ENCODE measurements around the gene GAN. TPM values are rescaled to one million over a fixed set of nuclear protein-coding genes. Genes with fewer than 3 reads are reported as not detected.
"Not testable (repeated sequence)": the region's sequence is repeated elsewhere in the genome, so short reads cannot be mapped to it uniquely, and the experiment has no call there.

GAN gene
- total and polyA plus RNA-seq, 2 donors (not counting 1 experiment from before 2014, with no cell fraction given): 3.3 to 5.1 TPM

DNA sequence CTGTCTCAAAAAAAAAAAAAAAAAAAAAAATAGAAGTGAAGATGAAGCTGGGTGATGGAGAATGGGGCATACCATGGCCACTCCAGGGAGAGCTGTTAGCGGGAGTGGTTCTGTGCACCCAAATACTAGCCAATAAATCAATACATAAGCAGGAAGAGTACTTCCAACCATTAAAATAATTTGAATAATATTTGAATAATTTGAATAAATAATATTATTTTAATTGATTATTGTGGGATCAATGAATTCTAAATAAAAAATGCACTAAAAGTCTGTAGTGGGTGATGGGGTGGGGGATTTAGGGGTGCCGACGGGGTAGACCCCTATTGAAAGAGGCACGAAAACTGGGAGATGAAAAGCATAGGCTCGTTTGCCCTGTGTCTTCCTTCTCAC is 88.4 kb downstream of the GAN start:
- H3K4me3 ChIP-seq (replicated peaks in 1 of 4; ENCODE audit: control extremely low read depth in 1 of 4, insufficient read depth in 1 of 4, low read depth in 3 of 4, low read length in 4 of 4): no peak overlapping the region
- no peaks in the 10 kb centered on the region for H3K9me3 ChIP-seq (ENCODE audit: control insufficient read depth, insufficient read depth, low read depth, low read length)
- H3K36me3 ChIP-seq (ENCODE audit: control insufficient read depth, insufficient read depth, low read length): no peaks in the 10 kb centered on the region
- H3K27me3 ChIP-seq (ENCODE audit: control insufficient read depth, insufficient read depth, low read length): no peaks in the 10 kb centered on the region
- no peak overlapping the region for H2AFZ ChIP-seq (ENCODE audit: low read length)
- H3K4me2 ChIP-seq (ENCODE audit: extremely low read depth, insufficient read depth, low read length): peak overlapping the region; percentile 71
- H3K9ac ChIP-seq (ENCODE audit: insufficient read depth, low read length): no peak overlapping the region
- H4K20me1 ChIP-seq (ENCODE audit: control insufficient read depth, extremely low read depth, insufficient read depth, low read length): no peaks in the 10 kb centered on the region
- TF ChIP-seq EZH2 (IDR thresholded peaks at IDR 0.05; ENCODE audit: low read length, missing control alignments): no peak
- TF ChIP-seq, protein P1, sequence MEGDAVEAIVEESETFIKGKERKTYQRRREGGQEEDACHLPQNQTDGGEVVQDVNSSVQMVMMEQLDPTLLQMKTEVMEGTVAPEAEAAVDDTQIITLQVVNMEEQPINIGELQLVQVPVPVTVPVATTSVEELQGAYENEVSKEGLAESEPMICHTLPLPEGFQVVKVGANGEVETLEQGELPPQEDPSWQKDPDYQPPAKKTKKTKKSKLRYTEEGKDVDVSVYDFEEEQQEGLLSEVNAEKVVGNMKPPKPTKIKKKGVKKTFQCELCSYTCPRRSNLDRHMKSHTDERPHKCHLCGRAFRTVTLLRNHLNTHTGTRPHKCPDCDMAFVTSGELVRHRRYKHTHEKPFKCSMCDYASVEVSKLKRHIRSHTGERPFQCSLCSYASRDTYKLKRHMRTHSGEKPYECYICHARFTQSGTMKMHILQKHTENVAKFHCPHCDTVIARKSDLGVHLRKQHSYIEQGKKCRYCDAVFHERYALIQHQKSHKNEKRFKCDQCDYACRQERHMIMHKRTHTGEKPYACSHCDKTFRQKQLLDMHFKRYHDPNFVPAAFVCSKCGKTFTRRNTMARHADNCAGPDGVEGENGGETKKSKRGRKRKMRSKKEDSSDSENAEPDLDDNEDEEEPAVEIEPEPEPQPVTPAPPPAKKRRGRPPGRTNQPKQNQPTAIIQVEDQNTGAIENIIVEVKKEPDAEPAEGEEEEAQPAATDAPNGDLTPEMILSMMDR (conservative IDR thresholded peaks at IDR 0.05 in 1 of 2, IDR thresholded peaks at IDR 0.05 in 1 of 2; ENCODE audit: low read depth in 1 of 2, low read length in 2 of 2): no peak
- no peak for DNase-seq (ENCODE audit: low read depth in 2 of 2)
- peaks cover 7% of the 10 kb centered on the region for H3K4me1 ChIP-seq (ENCODE audit: control insufficient read depth, extremely low read depth, insufficient read depth, low read length)
- no peak overlapping the region for H3K27ac ChIP-seq (ENCODE audit: insufficient read depth, low read length)
- H3K79me2 ChIP-seq (ENCODE audit: control insufficient read depth, insufficient read depth, low read length): no peaks in the 10 kb centered on the region

DNA sequence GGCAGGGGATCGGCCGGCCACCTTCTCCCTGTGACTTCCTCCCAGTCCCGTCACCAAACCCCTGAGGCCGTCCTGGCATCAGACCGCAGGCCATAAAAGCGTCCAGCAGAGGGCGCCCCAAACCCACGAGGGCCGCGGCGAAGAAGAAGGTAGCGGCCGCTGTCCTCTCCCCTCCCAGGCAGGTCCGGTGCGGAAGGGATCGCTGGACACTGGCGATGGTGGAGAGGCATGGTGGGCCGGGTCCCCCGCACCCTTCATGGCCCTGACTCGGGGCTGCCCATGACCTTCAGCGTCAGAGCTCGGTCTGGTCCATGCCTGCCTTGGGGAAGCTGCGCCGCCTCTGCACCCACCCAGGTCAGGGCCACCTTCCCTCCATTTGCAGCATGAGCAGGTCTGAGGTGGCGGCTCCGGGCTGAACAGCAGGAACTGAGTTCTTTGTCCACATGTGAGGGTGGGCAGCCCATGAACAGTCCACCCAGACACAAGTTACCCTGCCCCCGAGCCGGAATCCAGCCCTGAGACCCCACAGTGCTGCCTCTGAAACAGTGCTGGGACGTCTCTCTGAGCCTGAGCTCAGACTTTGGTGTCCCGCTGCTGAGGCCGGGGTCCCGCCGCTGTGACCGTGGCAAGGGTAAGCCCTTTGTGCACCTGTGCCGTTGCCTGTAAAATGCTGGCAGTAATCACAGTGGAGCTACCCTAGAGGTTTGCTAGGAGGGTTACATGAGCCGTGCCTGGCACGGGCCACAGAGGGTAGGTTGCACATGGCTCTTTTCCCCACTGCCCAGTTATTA is 89.0 kb downstream of the GAN start:
- peak overlapping the region; percentile 39 for H2AFZ ChIP-seq (ENCODE audit: low read length)
- peak overlapping the region in 1 of 4 experiments; percentile 14 for H3K4me3 ChIP-seq (replicated peaks in 1 of 4; ENCODE audit: control extremely low read depth in 1 of 4, insufficient read depth in 1 of 4, low read depth in 3 of 4, low read length in 4 of 4)
- TF ChIP-seq, protein P1 (conservative IDR thresholded peaks at IDR 0.05 in 1 of 2, IDR thresholded peaks at IDR 0.05 in 1 of 2; ENCODE audit: low read depth in 1 of 2, low read length in 2 of 2): peak; percentile 83 to 87
- no peak for TF ChIP-seq EZH2 (IDR thresholded peaks at IDR 0.05; ENCODE audit: low read length, missing control alignments)

DNA sequence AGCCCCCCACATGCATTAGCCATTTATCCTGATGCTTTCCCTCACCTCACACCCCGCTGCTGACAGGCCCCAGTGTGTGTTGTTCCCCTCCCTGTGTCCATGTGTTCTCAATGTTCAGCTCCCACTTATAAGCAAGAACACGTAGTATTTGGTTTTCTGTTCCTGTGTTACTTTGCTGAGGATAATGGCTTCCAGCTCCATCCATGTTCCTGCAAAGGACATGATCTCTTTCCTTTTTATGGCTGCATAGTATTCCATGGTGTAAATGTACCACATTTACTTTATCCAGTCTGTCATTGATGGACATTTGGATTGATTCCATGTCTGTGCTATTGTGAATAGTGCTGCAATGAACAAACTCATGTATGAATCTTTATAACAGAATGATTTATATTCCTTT is 90.2 kb downstream of the GAN start:
- H3K27ac ChIP-seq (ENCODE audit: insufficient read depth, low read length); H3K9ac ChIP-seq (ENCODE audit: insufficient read depth, low read length); H3K4me2 ChIP-seq (ENCODE audit: extremely low read depth, insufficient read depth, low read length): not testable (repeated sequence)

More for the DNA sequence above, 89.0 kb downstream of the GAN start:
- Histone ChIP-seq H3K36me3 (ENCODE audit: control insufficient read depth, insufficient read depth, low read length) (no peaks in the 10 kb centered on the region), H3K27me3 (ENCODE audit: control insufficient read depth, insufficient read depth, low read length) (no peaks in the 10 kb centered on the region), H3K9ac (ENCODE audit: insufficient read depth, low read length) (peak overlapping the region; percentile 2), H3K79me2 (ENCODE audit: control insufficient read depth, insufficient read depth, low read length) (no peaks in the 10 kb centered on the region), H3K27ac (ENCODE audit: insufficient read depth, low read length) (no peak overlapping the region), H4K20me1 (ENCODE audit: control insufficient read depth, extremely low read depth, insufficient read depth, low read length) (no peaks in the 10 kb centered on the region), H3K4me1 (ENCODE audit: control insufficient read depth, extremely low read depth, insufficient read depth, low read length) (peaks cover 7% of the 10 kb centered on the region), H3K9me3 (ENCODE audit: control insufficient read depth, insufficient read depth, low read depth, low read length) (no peaks in the 10 kb centered on the region), H3K4me2 (ENCODE audit: extremely low read depth, insufficient read depth, low read length) (peak overlapping the region; percentile 71)
- peak; percentile 59 to 60 for DNase-seq (ENCODE audit: low read depth in 2 of 2)

More for the DNA sequence above, 90.2 kb downstream of the GAN start:
- not testable (repeated sequence) for H3K79me2 ChIP-seq (ENCODE audit: control insufficient read depth, insufficient read depth, low read length); H3K4me1 ChIP-seq (ENCODE audit: control insufficient read depth, extremely low read depth, insufficient read depth, low read length); H3K4me3 ChIP-seq (replicated peaks in 1 of 4; ENCODE audit: control extremely low read depth in 1 of 4, insufficient read depth in 1 of 4, low read depth in 3 of 4, low read length in 4 of 4); H2AFZ ChIP-seq (ENCODE audit: low read length); H3K36me3 ChIP-seq (ENCODE audit: control insufficient read depth, insufficient read depth, low read length); H3K9me3 ChIP-seq (ENCODE audit: control insufficient read depth, insufficient read depth, low read depth, low read length); DNase-seq (ENCODE audit: low read depth in 2 of 2); H4K20me1 ChIP-seq (ENCODE audit: control insufficient read depth, extremely low read depth, insufficient read depth, low read length); H3K27me3 ChIP-seq (ENCODE audit: control insufficient read depth, insufficient read depth, low read length)

Data from fibroblast of lung (primary cell).